PC-9 (cell line): ENCODE data around the gene CCDC174. TPM values are rescaled to one million over a fixed set of nuclear protein-coding genes. Genes with fewer than 3 reads are reported as not detected.

Experiments used
- Bru-seq: library from RNA; stranded (reverse); fragments of 400-500 nt; gene quantifications from one replicate; lab custom pipeline; 2021; lab: Mats Ljungman, UMichigan
- BruChase-seq, 2 experiments: library from RNA; stranded (reverse); fragments of 400-500 nt; gene quantifications; one replicate each; lab custom pipeline; 2021; lab: Mats Ljungman, UMichigan
- BruUV-seq: library from RNA; stranded (reverse); fragments of 400-500 nt; replicated peaks from 2 replicates; lab custom pipeline; 2021; lab: Mats Ljungman, UMichigan
- CTCF ChIA-PET: fragments of 300-600 bp; sonication (Branson Sonifier 250); formaldehyde crosslinking; loops from one replicate; lab custom pipeline; 2022; ENCODE audit warnings: antibody characterized with exemption; lab: Charles Lee
- POLR2A ChIA-PET: fragments of 300-600 bp; sonication (Branson Sonifier 250); formaldehyde crosslinking; loops from one replicate; lab custom pipeline; 2022; ENCODE audit warnings: antibody characterized with exemption; ENCODE audit not compliant: unreplicated experiment; lab: Charles Lee
- DNase-seq, 2 experiments: peaks; one replicate each; pipeline versions ENCODE4 v3.0.0 to v3.0.0-alpha.2; 2015 to 2022; ENCODE audit warnings: mixed read lengths in 1 of 2
- H2AFZ ChIP-seq: fragments of 200-600 bp; sonication (generic); 2 replicates; pipeline ENCODE4 v1.8.1; 2017; ENCODE audit warnings: antibody characterized with exemption
- H3F3A ChIP-seq: fragments of 200-600 bp; sonication (generic); 2 replicates; pipeline ENCODE4 v1.8.1; 2017; ENCODE audit warnings: antibody characterized with exemption, mild to moderate bottlenecking, low read depth; ENCODE audit not compliant: insufficient read depth
- H3K27ac ChIP-seq: fragments of 200-600 bp; sonication (generic); 2 replicates; pipeline ENCODE4 v1.6.1; 2016; ENCODE audit warnings: mixed run types
- H3K27me3 ChIP-seq: fragments of 200-600 bp; sonication (generic); 2 replicates; pipeline ENCODE4 v1.6.1; 2016; ENCODE audit warnings: low read depth, mixed run types; ENCODE audit not compliant: insufficient read depth
- H3K36me3 ChIP-seq: fragments of 200-600 bp; sonication (generic); 2 replicates; pipeline ENCODE4 v1.6.1; 2016; ENCODE audit warnings: low read depth, mixed run types
- H3K4me1 ChIP-seq: fragments of 200-600 bp; sonication (generic); replicated peaks from 2 replicates; pipeline ENCODE4 v1.6.1; 2016; ENCODE audit warnings: mixed run types; ENCODE audit not compliant: insufficient read depth
- H3K4me2 ChIP-seq: fragments of 200-600 bp; sonication (generic); 2 replicates; pipeline ENCODE4 v1.6.1; 2017; ENCODE audit warnings: mixed run types
- H3K4me3 ChIP-seq: fragments of 200-600 bp; sonication (generic); 2 replicates; pipeline ENCODE4 v1.6.1; 2016; ENCODE audit warnings: mixed run types
- H3K79me2 ChIP-seq: fragments of 200-600 bp; sonication (generic); 2 replicates; pipeline ENCODE4 v1.6.1; 2017; ENCODE audit warnings: low read depth, mixed run types
- H3K9me2 ChIP-seq: fragments of 200-600 bp; sonication (generic); 2 replicates; pipeline ENCODE4 v1.8.1; 2017; ENCODE audit warnings: mild to moderate bottlenecking; ENCODE audit not compliant: insufficient read depth
- H3K9me3 ChIP-seq: fragments of 200-600 bp; sonication (generic); 2 replicates; pipeline ENCODE4 v1.8.1; 2016; ENCODE audit warnings: low read depth; ENCODE audit not compliant: insufficient read depth
- H4K20me1 ChIP-seq: fragments of 200-600 bp; sonication (generic); 2 replicates; pipeline ENCODE4 v1.8.1; 2017; ENCODE audit not compliant: insufficient read depth
- CTCF ChIP-seq: fragments of 200-600 bp; sonication (generic); conservative IDR thresholded peaks from 2 replicates; pipeline ENCODE4 v1.6.1; 2017; ENCODE audit warnings: mixed run types, antibody characterized with exemption, mild to moderate bottlenecking, moderate library complexity
- EZH2 ChIP-seq: fragments of 200-600 bp; sonication (generic); IDR thresholded peaks from 2 replicates; pipeline ENCODE4 v1.8.0; 2017; ENCODE audit warnings: antibody characterized with exemption, low read depth
- intact Hi-C: fragments of 100-400 bp; cut with micrococcal nuclease; formaldehyde crosslinking; loops from one replicate; pipeline ENCODE4 v1.10.0; 2022; ENCODE audit not compliant: unreplicated experiment
- long read RNA-seq: library from polyadenylated mRNA; stranded (forward); transcript quantifications from one replicate; pipeline ENCODE4 v2.0.0, GENCODE V29; 2022
- total RNA-seq: library from RNA; stranded (reverse); gene quantifications from 2 replicates; pipeline ENCODE4 v1.2.3, GENCODE V29; 2021

CCDC174 gene
- total RNA-seq (14.7 and 14.9 TPM in 2 replicates), Bru-seq, nascent RNA (percentile 86 among the genes with signal in this experiment), BruChase-seq, experiment 1, labeled RNA remaining after a 2-hour chase (percentile 73 among the genes with signal in this experiment), BruChase-seq, experiment 2, labeled RNA remaining after a 6-hour chase (percentile 61 among the genes with signal in this experiment)
- long read RNA-seq, transcript CCDC174-202 (11 exons, 2,942 nt): major isoform, 23 of 31 reads
- long read RNA-seq, partial matches to known transcripts: 2 of 31 reads
- long read RNA-seq, other reads (novel, unspliced or antisense): 4 of 31 reads

- POLR2A ChIA-PET: interaction anchor here (0.5 to 0.7 kb wide), 13 partner anchors 12 to 1946 kb away, joined by 3 to 11 read pairs (median 4); partner anchors contain the start of genes CAPN7 and XPC
- H3K4me1 ChIP-seq: peaks cover 19% of the 10 kb centered on the region
- peak; percentile 91 to 94 for DNase-seq
- TF ChIP-seq EZH2: no peak
- no peak for TF ChIP-seq CTCF
- H3F3A ChIP-seq: peaks cover 13% of the 10 kb centered on the region
- peaks cover 26% of the 10 kb centered on the region for H3K36me3 ChIP-seq
- intact Hi-C loops: loop anchor here (5.0 kb wide), 1 partner anchor 474 kb away; the partner anchor contains the start of genes LSM3 and XPC
- H2AFZ ChIP-seq: peak within 1 kb of the TSS; percentile 92
- H3K9me3 ChIP-seq: no peaks in the 10 kb centered on the region
- H3K27me3 ChIP-seq: no peaks in the 10 kb centered on the region
- peaks cover 7% of the 10 kb centered on the region; the same call in 1 of the 2 replicates for H4K20me1 ChIP-seq
- no peaks in the 10 kb centered on the region for H3K9me2 ChIP-seq
- H3K4me2 ChIP-seq: peak within 1 kb of the TSS; percentile 93
- CTCF ChIA-PET: interaction anchor here (0.6 kb wide), 1 partner anchor 446 kb away, joined by 3 read pairs; no protein-coding TSS in a partner anchor
- BruUV-seq: TSS peak; percentile 92
- peak within 1 kb of the TSS; percentile 82 for H3K27ac ChIP-seq
- peak within 1 kb of the TSS; percentile 95 for H3K4me3 ChIP-seq
- peaks cover 37% of the 10 kb centered on the region for H3K79me2 ChIP-seq
These were observed at the start of gene CCDC174 for GRCh38 chr3:14651440-14652251. TSS of gene CCDC174 (plus strand) at chr3:14651762. CDS start at chr3:14651837, 75 bp downstream.

- CTCF ChIA-PET: no interaction called here
- no peak overlapping the region for H3K27ac ChIP-seq
- intact Hi-C loops: no loop called here
These were observed 49.4 kb upstream of the CCDC174 start for GRCh38 chr3:14602006-14602803.

More at GRCh38 chr3:14602006-14602803, 49.4 kb upstream of the CCDC174 start:
- no peak overlapping the region for H3K4me3 ChIP-seq
- H3K9me2 ChIP-seq: no peaks in the 10 kb centered on the region
- H2AFZ ChIP-seq: no peak overlapping the region
- H3F3A ChIP-seq: no peaks in the 10 kb centered on the region
- BruUV-seq: no TSS peak
- no peak for TF ChIP-seq EZH2
- no peak for TF ChIP-seq CTCF
- DNase-seq: no peak
- no peaks in the 10 kb centered on the region for H3K9me3 ChIP-seq
- no peaks in the 10 kb centered on the region for H3K4me1 ChIP-seq
- H3K27me3 ChIP-seq: peaks cover 65% of the 10 kb centered on the region
- no peaks in the 10 kb centered on the region for H3K36me3 ChIP-seq
- POLR2A ChIA-PET: no interaction called here
- 0 out of 2 replicates have a peak, but pooled peaks cover 5% of the 10 kb centered on the region for H4K20me1 ChIP-seq
- H3K4me2 ChIP-seq: no peak overlapping the region
- no peaks in the 10 kb centered on the region for H3K79me2 ChIP-seq
